ENCODE data around the gene RBM45.

Gene RBM45

GRCh38 chr2:178157574-178157973, 45.3 kb downstream of the RBM45 start:
- DNase-seq (ENCODE audit: extremely low read depth in 1 of 2, low read depth in 1 of 2) = no peak

GRCh38 chr2:178159966-178160365, 47.7 kb downstream of the RBM45 start:
- no peak for DNase-seq (ENCODE audit: extremely low read depth in 1 of 2, low read depth in 1 of 2)

DNA sequence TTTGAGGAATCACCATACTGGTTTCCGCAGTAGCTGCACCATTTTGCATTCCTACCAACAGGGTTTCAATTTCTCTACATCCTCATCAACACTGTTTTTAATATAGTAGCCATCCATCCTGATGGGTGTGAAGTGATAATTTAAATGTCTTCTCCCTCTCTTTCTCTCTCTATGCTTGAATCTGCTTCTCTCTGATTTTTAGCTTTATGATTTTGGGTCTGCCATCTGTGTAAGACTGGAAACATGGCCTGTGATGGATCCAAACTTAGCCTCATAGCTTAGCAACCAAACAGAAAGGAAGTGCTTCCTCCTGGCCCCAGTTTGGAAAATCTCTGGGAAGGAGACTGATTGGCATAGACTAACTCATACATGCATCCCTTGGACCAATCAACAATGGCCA, 48.4 kb downstream of the RBM45 start:
- no peak for DNase-seq (ENCODE audit: extremely low read depth in 1 of 2, low read depth in 1 of 2)

DNA sequence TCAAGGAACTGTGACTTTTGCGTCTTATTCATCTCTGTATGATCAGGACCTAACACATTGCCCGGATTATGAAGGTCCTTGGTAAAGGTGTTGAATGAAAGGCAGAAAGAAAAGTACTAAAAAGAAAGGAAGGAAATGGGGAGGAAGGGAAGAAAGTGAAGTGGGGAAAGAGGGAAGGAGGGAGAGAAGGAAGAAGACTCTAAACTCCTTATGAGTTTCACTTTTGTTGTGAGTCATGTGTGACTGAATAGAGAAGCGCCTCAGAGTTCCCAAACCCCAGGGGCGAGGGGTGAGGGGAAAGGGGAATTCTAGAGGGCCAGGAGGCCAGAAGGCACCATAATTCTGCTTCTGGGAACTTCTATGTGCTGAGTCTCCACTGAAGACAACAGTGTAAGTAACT, 51.2 kb downstream of the RBM45 start:
- DNase-seq (ENCODE audit: extremely low read depth in 1 of 2, low read depth in 1 of 2) = no peak

DNA sequence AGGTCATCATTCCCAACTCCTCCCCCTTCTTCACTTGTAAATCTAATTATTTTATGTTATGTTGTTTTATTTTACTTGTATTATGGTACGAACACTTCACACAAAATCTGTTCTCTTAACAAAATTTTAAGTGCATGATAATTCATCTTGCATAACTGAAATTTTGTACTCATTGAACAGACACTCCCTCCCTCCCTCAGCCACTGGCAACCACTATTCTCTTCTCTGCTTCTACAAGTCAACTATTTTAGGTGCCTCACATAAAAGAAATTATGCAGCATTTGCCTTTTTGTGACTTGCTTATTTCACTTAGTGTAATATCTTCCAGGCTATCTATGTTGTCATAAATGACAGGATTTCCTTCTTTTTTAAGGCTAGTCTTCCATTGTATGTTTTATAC, 51.7 kb downstream of the RBM45 start:
- no peak for DNase-seq (ENCODE audit: extremely low read depth in 1 of 2, low read depth in 1 of 2)

GRCh38 chr2:178173657-178174056, 61.4 kb downstream of the RBM45 start:
- no peak for DNase-seq (ENCODE audit: extremely low read depth in 1 of 2, low read depth in 1 of 2)

- DNase-seq (ENCODE audit: extremely low read depth in 1 of 2, low read depth in 1 of 2) = no peak
Measured at GRCh38 chr2:178177066-178177679, 64.9 kb downstream of the RBM45 start.
